GM18909 (cell line): Measurements from ENCODE around the gene FRMD6.

Source experiments
- ATAC-seq: cut with Tn5 transposase; IDR thresholded peaks from one replicate; pipeline ENCODE4 v1.9.1; 2021; ENCODE audit warnings: mild to moderate bottlenecking; ENCODE audit not compliant: unreplicated experiment, poor library complexity

FRMD6 gene

DNA sequence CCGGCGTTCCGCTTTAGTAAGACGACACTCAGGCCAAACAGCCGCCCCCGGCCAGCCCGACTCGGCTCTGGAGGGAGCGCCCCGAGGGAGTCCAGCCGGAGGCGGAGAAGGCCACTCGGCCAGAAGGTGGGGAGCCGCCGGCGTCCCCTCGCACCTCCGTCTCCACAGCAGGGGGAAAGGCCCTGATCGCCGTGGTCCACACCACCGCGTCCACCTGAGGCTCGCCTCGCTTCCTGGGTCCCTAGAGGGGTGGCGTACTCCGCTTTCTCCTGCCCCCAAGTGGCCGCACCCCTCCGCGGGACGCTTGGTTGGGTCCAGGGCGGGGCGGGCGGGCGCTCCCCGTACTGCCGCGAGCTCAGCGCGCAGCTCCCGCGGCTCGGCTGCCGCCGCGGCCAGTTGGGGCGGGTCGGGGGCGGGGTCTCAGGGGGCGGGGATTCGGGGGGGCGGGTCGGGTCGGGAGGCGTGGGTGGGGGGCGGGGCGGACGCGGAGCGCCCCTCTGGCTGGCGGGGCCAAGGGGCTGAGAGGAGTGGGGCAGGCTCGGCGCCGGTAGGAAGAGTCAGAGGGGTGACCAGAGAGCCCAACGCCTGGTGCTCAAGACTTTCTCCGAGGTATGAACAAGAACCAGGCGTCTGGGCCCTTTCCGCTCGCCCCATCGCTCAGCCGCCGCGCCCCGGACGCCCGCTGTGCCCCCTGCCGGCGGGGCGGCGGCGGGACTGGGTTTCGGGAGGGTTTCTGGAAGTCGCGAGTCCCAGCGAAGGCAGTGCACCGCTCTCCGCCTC, at the start of gene FRMD6:
FRMD6 (plus strand) TSS at position 523 of the 780 bp plus-strand sequence. CDS start 37,927 bp downstream, outside the sequence.
- peak; percentile 67 for ATAC-seq

DNA sequence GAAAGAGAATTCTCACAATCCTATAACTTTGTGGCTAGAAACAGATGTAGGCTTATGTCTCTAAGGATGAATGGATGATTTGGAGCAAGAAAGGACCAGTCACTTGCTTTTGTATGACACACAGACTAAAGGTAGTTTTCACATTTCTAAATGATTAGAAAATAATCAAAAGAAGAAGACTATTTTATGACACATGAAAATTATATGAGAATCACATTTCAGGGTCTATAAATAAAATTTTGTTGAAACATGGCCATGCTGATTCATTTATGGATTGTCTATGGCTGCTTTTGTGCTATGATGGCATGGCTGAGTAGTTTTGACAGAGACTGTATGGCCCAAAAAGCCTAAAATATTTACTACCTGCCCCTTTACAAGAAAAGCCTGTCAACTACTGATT, 49.4 kb upstream of the FRMD6 start:
- no peak for ATAC-seq

DNA sequence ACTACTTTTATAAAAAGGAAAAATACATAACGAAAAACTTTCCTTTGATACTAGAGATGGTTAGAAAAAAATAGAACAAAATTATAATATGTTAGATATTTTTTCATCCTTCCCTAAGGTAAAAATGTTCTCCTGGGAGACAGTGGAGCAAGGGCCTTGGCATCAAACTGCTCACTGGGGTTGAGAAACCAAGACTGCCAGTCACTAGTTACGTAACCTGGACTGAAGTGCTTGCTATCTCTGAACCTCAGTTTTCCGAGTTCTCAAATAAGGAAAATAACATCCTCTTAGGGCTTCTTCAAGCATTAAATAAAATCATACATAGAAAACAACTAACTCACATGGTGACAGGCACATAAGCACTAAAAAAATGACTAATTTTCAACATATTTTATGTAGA, 48.2 kb upstream of the FRMD6 start:
- ATAC-seq = no peak

DNA sequence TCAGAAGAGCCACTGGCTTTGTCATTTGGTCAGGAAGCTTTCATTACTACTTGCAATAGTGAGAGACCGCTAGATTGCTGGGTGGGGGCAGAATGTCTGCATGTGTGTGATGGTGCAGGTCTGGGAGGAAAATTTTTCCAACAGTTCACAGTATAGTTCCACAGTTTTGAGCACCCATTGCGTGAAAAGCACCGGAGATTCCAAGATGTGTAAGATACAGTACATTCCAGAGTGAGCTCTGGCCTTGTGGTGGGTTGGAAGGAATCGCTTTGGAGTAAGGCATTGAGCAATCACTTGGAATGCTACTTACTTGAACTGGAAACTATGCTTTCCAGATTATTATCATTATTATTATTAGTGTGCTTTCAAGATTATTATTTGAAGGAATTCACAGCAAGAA, 47.6 kb upstream of the FRMD6 start:
- no peak for ATAC-seq

DNA sequence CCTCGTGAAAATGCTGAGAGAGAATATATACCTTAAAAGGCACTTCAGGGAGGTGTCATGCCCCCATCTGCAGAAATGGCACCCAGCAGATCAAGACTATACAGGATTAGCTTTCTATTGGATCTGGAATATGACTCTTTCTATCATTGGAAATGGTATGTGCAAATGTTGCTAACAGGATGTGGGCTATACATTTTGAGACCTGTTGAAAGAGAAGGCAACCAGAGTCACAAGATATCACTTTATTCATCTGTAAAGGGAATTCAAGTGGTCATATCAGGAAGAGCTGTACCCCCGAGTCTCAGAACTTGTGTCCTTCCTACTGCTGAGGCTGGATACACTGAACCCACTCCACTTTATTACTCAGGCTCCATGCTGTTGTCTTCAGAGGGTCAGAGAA, 46.1 kb upstream of the FRMD6 start:
- ATAC-seq = no peak

DNA sequence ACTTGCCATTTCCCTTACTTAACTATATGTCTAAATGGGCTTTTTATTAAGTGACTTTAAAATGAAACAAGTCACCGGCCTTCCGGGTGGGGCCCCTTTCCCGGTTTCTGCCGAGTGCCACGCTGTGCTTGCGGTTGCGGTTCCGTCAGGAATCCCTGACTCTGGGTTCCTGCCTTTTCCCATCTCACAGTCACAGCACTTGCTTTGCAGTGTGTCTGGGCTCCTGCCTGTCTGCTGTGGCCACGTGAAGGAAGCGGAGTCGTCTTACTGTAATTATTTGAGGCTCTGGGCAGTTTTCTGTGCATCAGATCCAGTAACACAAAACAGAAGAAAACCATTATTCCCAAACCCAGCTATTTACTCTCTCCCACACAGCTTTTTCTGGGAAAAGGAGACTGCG, 44.0 kb upstream of the FRMD6 start:
- ATAC-seq = no peak

DNA sequence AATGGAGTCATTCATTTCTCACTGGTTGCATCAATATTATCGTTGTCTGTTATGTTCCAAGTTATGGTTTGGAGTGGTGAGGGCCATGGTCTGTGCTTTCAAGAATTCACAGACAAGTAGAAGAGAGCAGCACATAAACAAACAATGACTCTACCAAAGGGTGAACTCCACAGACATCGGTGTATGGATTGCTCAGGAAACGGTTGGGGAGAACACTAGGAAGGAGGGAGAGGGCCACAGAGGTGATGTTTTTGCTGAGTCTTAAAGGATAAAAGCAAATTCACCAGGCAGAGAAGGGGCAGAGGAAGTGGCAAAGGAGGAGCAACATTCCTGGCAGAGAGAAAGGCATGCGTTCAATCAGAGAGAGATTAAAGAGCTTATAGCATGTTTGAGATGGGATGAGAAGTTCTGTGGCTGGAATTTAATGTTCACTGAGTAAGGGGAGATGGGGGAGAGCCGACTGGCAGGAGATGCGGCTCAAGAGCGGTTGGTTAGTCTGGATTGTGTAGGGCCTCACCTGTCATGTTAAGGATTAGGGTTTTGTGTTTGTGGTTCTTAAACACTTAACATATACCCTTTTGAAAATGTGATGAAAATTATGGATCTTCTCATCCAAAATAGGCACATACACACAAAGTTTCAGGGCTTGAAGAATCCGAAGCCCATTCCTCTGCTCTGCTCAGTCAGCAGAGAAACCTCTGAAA, 42.3 kb upstream of the FRMD6 start:
- ATAC-seq = no peak

DNA sequence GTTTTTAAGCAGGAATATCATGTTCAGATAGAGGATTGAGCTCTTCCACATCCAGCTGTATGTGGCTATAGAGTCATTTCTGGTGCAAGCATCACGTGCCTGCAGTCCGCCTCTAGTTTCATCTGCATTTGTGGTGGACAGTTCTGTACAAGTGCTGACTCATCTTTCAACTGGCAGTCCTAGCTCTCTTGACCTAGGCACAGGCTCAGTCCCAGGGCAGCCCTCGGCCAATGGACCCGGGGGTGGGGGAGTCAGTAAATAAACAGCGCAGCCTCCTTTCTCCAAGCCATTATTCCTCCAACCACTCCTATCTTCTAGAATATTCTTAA, 41.8 kb upstream of the FRMD6 start:
- peak; percentile 75 for ATAC-seq

DNA sequence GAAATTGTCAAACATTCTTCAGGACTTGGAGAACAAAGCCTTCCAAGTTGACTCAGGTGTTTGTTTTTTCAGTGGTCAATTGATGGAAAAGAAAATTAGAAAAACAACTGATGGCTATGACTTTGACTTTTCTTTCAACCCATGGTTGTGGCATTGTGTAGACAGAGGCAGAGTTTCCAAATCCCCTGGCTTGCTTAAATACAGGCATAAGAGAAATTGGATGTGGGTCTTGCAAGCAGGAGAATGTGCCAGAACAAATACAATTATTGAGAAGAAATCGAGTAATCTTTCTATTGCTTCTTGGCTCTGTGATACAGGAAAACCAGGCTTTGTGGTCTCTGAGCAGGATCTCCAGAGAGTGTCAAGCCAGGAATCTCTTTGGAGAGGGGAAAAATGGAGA, 40.9 kb upstream of the FRMD6 start:
- ATAC-seq = no peak

DNA sequence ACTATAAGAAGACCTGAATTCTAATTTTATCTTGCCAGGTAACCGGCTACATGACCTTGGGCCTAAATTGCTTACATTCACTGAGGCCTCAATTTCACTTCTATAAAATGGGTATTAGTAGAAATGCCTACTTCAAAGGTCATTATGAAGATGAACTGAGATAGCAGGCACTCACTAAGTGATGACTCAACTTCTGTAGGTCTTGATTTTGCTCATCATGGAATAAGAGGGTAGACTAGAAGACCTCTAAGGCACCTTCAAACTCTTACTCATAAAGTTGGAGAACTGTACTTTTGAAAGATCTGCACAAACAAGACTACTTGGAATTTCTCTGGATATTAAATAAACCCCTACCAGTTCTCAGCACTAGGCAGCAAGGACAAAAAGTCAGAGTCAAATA, 39.3 kb upstream of the FRMD6 start:
- ATAC-seq = no peak

DNA sequence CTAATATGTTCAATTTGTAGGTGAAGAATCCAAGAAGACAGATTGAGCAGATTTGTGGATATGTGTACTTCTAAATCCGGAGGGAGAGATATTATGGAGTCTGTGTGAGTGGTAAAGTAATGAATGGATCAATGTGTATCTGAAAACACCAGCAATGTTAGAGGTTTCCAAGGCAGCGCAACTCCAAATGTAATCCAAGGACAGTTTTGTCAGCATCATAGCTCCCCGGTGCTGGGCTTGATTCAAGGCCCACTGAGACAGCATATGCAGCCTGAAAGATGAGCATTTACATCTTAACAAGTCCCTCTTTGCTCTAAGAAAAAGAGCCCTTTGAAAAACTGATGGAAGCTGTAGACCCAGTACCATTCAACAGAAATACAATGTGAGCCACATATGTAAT, 38.3 kb upstream of the FRMD6 start:
- no peak for ATAC-seq

DNA sequence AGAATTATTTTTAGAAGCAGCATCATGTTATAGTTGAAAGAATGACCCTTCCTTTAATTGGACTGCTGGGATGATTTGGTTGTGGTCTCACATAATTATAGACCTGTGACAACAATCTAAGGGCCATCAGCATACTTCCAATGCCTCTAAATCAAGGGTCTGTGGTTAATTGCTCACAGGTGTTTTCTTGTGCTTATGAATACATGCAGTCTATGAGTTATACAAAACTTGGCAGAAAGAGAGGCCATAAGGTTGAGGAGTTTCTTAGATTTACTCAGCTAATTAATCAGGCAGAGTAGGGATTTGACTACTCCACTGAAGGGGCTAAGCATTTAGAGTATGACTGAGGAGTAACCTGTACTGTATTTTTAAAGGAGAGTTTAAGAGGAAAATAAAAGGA, 37.0 kb upstream of the FRMD6 start:
- ATAC-seq = no peak

DNA sequence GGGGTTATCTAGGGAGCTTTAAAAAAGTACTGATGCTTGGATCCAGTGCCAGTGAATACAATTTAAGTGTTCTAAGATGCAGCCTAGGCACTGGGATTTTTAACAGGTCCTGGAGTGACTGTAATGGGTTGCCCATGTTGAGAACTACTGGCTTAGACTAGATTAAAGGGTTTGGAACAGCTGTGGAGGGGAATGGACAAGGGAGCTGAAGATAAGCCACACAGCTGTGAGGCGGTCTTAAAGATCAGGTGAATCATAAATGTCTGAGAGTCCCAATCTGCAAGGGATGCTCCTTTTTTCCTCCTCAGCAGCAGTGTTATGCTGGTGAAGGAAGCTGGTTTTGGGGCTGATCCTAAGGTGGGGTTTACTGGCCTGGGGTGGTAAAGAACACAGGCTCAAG, 35.5 kb upstream of the FRMD6 start:
- no peak for ATAC-seq

DNA sequence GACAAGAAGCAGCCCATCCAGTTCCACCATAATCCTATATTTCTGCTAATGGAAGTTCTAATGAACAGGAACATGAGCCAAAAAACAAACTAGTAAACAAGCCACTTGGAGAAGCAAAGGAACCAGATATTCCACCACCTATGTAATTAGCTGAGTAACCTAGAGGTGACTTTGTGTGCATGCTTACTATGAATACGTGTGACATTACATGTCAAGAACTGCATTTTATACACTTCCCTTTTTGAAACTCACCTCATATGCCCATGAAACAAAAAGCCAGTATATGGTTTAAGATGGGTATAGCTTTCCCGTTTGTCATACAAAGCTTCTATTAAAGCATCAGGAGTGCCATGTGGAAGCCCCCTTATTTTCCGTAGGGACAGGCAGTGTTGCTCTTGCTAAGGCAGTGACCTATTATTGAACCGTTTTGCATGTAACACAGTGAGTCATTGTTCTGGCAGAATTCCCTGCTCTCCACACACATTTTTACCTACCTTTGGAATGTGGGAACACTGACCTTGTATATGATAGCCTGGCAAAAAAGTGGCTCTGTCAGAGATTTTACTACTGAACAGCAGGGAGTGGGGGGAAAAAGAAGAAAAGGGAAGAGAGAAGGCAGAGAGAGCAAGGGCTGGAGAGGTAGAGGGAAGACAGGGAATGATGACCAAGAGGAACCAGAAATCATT, 34.8 kb upstream of the FRMD6 start:
- ATAC-seq = no peak

DNA sequence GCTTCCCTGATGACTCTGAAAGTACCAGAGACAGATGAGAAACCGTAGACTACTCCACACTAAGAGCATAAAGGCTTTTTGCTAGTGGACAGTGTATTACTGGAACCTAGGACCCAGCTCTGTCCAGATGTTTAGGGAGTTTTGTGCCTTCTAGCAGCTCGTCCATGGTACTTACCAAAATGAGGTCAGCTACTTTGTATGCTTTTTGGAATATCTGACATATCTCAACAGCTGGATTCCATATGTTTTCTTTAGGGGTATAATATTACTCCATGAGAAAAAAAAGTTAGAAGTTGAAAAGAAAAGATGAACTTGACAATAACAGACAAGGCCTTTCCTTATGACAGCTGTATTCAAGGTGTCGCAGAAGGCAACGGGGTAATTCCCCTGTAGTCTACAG, 32.1 kb upstream of the FRMD6 start:
- no peak for ATAC-seq

DNA sequence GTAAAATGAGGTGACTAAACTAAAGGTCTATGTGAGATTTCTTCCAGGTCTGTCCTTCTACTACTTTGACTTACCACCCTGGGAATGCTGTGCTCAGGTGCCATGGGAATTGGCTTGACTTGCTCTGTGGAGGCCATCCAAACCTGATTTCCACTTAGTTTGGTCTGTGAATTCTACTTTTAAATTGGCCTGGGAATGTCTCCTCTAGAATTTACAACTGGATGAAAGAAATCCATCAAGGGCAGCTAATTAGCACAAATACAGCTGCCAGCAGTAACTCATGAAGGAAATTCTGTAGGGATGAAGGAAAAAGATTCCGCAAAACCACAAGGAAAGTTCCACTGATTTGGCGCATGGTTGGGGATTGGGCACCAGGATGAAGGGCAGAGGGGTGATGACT, 31.7 kb upstream of the FRMD6 start:
- no peak for ATAC-seq

DNA sequence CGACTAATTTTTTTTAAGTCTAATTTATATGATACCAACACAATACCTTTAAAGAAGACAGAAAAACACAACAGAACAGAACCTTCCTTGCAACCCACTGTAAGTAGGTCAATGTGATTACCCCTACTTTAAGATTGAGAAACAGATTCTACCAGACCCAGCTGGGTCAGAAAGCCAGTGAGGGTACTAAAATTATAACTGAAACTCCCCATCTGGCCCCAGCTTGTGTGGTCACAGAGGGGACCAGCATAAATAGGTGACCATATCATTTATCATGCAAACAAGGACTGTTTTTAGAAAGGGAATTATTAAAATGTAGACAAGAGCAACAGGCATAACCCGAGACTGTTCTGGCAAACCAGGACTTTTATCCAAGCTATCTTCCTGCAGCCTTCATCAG, 30.1 kb upstream of the FRMD6 start:
- peak; percentile 53 for ATAC-seq

DNA sequence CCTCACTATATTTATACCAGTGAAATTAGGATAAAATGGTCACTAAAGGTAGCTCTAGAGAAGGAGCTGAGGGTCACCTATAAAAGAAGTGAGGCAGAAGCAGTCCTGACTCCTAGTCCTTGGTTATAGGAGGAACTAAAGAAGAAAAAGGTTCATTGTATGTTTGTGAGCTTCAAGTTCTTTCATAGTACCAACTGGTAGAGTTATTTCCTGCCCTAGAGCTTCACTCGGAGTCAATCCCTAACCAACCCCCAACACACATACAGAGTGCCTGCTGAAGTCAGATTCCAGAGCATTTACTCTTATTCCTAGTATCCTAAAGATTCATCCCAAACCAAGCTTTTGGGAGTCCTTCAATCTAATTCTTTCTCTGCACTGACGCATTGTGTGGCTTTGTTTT, 29.3 kb upstream of the FRMD6 start:
- ATAC-seq = no peak

DNA sequence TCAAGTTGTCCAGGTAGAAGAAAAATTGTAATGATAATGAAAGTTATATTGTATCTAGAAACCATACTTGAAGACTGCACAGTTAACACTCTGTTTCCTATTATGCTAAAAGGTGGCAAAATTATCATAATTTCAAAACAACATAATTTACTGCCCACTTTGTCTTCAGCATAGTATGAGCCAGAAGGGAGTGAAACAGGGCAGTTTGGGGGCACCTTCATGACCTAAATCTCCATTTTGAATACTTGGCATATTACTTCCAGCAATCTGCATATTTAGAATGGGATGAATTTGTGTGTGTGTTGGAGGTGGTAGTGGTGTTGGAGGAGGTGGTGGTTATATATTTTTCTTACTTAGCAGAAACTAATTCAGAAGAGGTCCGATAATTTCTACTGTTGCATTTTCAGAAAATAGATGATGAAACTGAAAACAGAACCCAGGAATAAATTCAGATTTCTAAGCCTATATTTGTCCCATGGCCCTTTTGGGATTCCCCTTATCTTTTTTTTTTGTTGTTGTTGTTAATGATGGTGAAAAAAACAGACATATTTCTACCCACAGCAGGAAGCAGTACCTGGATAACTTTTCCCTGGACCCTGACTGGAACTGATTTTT, 26.6 kb upstream of the FRMD6 start:
- ATAC-seq = no peak

DNA sequence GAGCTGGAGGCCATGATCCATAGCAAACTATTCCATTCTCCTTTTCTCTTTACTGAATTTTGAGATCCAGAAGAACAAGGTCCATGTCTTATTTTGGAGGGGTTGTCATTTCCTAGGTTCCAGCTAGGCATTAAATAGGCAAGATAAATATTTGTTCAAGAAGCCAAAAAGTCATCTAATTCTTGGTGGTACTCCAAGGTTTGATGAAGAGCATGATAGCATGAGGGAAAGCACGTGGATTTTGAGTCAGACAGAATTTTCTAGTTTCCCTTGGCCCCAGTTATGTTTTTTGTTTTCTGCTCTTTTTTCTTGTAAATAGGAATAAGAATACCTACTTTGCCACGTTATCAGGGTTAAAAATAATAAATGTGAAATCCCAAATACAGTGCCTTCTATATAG, 25.5 kb upstream of the FRMD6 start:
- ATAC-seq = no peak

DNA sequence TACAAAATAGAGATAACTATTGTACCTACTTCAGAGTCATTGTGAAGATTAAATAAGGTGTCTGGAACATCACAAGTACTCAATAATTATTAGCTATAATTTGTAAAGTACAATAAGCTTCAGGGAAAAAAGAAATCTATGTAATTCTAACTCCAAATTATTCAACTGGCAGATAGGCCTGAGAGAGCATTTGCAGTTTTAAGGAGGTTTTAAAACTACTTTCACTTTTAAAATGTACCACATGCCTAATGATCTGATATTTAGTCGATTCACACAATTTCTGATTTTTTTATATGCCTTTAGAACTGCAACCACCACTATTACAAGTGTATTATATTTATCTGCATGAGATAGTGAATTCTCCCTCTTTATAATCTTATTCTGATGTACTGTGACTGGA, 24.9 kb upstream of the FRMD6 start:
- no peak for ATAC-seq
